Measurements from ENCODE around the gene NEURL1B.

Gene NEURL1B

DNA sequence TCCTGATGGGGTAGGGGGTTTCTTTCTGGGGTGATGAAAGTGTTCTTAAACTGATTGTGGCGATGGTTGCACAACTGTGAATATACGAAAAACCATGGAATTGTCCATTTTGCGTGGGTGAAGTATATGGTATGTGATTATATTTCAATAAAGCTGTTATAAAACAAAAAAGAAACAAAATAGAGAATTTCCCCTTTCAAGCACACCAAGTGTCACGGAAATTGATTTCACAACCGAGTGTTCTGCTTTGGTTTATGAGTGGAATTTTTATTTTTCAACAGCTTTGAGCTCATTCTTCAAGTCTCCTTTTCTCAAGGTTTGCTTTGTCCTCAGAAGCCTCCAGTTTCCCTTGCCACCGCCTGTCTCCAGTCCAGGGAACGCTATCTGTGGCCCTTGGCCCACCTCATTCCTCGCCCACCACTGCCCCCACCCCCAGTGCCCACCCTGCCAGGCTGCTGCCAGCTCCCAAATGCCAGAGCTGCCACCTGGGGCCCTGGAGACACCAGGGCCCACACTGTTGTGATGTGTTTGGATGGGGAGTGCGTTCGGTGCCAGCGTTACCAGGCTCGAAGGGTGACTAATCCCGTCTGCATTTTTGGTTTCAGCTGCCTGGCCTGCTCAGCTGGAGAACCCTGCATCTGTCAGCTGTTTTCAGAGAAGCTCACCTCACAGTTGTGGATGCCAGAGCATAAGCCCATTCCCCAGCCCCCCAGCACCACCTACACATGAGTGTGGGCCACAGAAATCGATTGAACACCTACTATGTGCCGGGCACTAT is 99.6 kb downstream of the NEURL1B start:
- DNase-seq = peak; percentile 29 to 35

Measured in NCI-H446 (cell line).